ENCODE results near the gene C3orf49. TPM values are rescaled to one million over a fixed set of nuclear protein-coding genes. Genes with fewer than 3 reads are reported as not detected.

Gene C3orf49
- total and polyA plus RNA-seq, 9 of the 15 experiments (the other 6 are each of a cell fraction or from before 2014, with no cell fraction given) = not detected

- TF ChIP-seq, protein P1, sequence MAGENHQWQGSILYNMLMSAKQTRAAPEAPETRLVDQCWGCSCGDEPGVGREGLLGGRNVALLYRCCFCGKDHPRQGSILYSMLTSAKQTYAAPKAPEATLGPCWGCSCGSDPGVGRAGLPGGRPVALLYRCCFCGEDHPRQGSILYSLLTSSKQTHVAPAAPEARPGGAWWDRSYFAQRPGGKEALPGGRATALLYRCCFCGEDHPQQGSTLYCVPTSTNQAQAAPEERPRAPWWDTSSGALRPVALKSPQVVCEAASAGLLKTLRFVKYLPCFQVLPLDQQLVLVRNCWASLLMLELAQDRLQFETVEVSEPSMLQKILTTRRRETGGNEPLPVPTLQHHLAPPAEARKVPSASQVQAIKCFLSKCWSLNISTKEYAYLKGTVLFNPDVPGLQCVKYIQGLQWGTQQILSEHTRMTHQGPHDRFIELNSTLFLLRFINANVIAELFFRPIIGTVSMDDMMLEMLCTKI (IDR thresholded peaks at IDR 0.05; ENCODE audit: partially characterized antibody) = no peak
- TF ChIP-seq, protein P2, sequence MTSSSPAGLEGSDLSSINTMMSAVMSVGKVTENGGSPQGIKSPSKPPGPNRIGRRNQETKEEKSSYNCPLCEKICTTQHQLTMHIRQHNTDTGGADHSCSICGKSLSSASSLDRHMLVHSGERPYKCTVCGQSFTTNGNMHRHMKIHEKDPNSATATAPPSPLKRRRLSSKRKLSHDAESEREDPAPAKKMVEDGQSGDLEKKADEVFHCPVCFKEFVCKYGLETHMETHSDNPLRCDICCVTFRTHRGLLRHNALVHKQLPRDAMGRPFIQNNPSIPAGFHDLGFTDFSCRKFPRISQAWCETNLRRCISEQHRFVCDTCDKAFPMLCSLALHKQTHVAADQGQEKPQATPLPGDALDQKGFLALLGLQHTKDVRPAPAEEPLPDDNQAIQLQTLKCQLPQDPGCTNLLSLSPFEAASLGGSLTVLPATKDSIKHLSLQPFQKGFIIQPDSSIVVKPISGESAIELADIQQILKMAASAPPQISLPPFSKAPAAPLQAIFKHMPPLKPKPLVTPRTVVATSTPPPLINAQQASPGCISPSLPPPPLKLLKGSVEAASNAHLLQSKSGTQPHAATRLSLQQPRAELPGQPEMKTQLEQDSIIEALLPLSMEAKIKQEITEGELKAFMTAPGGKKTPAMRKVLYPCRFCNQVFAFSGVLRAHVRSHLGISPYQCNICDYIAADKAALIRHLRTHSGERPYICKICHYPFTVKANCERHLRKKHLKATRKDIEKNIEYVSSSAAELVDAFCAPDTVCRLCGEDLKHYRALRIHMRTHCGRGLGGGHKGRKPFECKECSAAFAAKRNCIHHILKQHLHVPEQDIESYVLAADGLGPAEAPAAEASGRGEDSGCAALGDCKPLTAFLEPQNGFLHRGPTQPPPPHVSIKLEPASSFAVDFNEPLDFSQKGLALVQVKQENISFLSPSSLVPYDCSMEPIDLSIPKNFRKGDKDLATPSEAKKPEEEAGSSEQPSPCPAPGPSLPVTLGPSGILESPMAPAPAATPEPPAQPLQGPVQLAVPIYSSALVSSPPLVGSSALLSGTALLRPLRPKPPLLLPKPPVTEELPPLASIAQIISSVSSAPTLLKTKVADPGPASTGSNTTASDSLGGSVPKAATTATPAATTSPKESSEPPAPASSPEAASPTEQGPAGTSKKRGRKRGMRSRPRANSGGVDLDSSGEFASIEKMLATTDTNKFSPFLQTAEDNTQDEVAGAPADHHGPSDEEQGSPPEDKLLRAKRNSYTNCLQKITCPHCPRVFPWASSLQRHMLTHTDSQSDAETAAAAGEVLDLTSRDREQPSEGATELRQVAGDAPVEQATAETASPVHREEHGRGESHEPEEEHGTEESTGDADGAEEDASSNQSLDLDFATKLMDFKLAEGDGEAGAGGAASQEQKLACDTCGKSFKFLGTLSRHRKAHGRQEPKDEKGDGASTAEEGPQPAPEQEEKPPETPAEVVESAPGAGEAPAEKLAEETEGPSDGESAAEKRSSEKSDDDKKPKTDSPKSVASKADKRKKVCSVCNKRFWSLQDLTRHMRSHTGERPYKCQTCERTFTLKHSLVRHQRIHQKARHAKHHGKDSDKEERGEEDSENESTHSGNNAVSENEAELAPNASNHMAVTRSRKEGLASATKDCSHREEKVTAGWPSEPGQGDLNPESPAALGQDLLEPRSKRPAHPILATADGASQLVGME (CRISPR knock-in tag; IDR thresholded peaks at IDR 0.05) = no peak
- TF ChIP-seq ZNF124 (CRISPR knock-in tag; IDR thresholded peaks at IDR 0.05) (no peak), FOXK1 (CRISPR knock-in tag; IDR thresholded peaks at IDR 0.05; ENCODE audit: borderline replicate concordance) (no peak), ZNF384 (IDR thresholded peaks at IDR 0.05; ENCODE audit: low read depth, low read length) (no peak), CBX1 (IDR thresholded peaks at IDR 0.05; ENCODE audit: low read depth) (no peak), MEIS2 (IDR thresholded peaks at IDR 0.05; ENCODE audit: partially characterized antibody) (no peak)
- TF ChIP-seq, protein P3, sequence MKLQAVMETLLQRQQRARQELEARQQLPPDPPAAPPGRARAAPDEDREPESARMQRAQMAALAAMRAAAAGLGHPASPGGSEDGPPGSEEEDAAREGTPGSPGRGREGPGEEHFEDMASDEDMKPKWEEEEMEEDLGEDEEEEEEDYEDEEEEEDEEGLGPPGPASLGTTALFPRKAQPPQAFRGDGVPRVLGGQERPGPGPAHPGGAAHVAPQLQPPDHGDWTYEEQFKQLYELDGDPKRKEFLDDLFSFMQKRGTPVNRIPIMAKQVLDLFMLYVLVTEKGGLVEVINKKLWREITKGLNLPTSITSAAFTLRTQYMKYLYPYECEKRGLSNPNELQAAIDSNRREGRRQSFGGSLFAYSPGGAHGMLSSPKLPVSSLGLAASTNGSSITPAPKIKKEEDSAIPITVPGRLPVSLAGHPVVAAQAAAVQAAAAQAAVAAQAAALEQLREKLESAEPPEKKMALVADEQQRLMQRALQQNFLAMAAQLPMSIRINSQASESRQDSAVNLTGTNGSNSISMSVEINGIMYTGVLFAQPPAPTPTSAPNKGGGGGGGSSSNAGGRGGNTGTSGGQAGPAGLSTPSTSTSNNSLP (IDR thresholded peaks at IDR 0.05; ENCODE audit: borderline replicate concordance, low read depth, low read length) = no peak
- TF ChIP-seq, protein P4, sequence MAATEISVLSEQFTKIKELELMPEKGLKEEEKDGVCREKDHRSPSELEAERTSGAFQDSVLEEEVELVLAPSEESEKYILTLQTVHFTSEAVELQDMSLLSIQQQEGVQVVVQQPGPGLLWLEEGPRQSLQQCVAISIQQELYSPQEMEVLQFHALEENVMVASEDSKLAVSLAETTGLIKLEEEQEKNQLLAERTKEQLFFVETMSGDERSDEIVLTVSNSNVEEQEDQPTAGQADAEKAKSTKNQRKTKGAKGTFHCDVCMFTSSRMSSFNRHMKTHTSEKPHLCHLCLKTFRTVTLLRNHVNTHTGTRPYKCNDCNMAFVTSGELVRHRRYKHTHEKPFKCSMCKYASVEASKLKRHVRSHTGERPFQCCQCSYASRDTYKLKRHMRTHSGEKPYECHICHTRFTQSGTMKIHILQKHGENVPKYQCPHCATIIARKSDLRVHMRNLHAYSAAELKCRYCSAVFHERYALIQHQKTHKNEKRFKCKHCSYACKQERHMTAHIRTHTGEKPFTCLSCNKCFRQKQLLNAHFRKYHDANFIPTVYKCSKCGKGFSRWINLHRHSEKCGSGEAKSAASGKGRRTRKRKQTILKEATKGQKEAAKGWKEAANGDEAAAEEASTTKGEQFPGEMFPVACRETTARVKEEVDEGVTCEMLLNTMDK (IDR thresholded peaks at IDR 0.05; ENCODE audit: borderline replicate concordance, insufficient read depth, low read depth, low read length, poor library complexity, severe bottlenecking) = no peak
Observed at GRCh38 chr3:63818282-63819150, 583 bp upstream of the C3orf49 start (continued).

Data from K562 (cell line).